Stomach (tissue), 4 donors: Measurements from ENCODE around the gene ANTXR2.

ENCODE experiments used
- POLR2A ChIP-seq, 4 donors: fragments of 450-650 bp; IDR thresholded peaks; one replicate each; pipeline ENCODE4 v1.6.1; 2016; ENCODE audit warnings: antibody characterized with exemption in 4 of 4, control low read depth in 2 of 4, mild to moderate bottlenecking in 1 of 4, moderate library complexity in 1 of 4
- TF ChIP-seq, protein P1 (sequence below), 7 experiments: fragments of 450-650 bp in 4 of 7; fragments of 200-600 bp in 3 of 7; sonication (generic) in 3 of 7; IDR thresholded peaks; one replicate each; pipeline ENCODE4 v1.5.1; 2016 to 2019; ENCODE audit warnings: antibody characterized with exemption in 7 of 7, control low read depth in 2 of 7, mild to moderate bottlenecking in 1 of 7

DNA sequence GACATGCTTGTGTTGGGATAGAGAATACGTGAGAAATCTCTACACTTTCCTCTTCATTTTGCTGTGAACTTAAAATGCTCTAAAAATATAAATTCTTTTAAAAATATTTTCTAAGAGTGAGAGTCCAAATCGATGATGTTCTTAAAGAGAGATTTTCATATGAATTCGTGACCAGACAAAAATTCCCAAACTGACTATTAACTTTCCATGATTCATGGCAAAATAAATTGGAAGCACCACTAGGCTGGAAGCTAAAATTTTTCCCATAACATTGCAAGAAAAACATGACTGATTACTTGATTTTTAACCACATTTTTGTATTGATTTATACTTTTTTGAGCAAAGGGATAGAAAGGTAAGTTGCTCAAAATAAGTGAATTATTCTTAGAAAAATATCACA is 201.1 kb downstream of the ANTXR2 start:
- TF ChIP-seq, protein P1, sequence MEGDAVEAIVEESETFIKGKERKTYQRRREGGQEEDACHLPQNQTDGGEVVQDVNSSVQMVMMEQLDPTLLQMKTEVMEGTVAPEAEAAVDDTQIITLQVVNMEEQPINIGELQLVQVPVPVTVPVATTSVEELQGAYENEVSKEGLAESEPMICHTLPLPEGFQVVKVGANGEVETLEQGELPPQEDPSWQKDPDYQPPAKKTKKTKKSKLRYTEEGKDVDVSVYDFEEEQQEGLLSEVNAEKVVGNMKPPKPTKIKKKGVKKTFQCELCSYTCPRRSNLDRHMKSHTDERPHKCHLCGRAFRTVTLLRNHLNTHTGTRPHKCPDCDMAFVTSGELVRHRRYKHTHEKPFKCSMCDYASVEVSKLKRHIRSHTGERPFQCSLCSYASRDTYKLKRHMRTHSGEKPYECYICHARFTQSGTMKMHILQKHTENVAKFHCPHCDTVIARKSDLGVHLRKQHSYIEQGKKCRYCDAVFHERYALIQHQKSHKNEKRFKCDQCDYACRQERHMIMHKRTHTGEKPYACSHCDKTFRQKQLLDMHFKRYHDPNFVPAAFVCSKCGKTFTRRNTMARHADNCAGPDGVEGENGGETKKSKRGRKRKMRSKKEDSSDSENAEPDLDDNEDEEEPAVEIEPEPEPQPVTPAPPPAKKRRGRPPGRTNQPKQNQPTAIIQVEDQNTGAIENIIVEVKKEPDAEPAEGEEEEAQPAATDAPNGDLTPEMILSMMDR (IDR thresholded peaks at IDR 0.05) = no peak
- TF ChIP-seq POLR2A (IDR thresholded peaks at IDR 0.05) = no peak
